ENCODE results near the gene OSBP2. TPM values are rescaled to one million over a fixed set of nuclear protein-coding genes. Genes with fewer than 3 reads are reported as not detected.
"Not testable (repeated sequence)": the region's sequence is repeated elsewhere in the genome, so short reads cannot be mapped to it uniquely, and the experiment has no call there.

The OSBP2 gene
- total RNA-seq, 2 experiments from 2014 or later, result 2.3 to 2.9 TPM

DNA sequence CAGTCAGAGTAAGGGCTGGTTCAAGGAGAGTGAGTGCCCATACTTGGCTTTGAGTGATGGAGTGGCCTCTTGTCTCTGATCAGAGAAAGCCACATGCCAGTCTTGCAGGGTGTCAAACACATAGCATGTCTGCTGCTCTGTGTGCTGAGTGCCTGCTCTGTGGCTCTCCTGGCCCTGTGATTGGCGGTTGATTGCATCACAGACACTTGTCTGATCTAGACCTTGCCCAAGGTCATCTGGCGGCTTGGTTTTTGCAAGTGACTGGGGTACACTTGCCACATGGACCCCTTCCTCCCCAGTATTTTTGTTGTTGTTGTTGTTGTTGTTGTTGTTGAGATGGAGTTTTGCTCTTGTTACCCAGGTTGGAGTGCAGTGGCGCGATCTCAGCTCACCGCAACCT is 10.3 kb downstream of the OSBP2 start:
- ChIA-PET POLR2A (interaction anchor here (0.6 to 1.2 kb wide), 2 partner anchors 11 to 904 kb away, joined by 3 read pairs; partner anchors contain the start of gene OSBP2), CTCF (interaction anchor here (1.9 to 3.7 kb wide), 2 partner anchors 50 to 70 kb away, joined by 10 to 12 read pairs; partner anchors contain the start of gene SLC35E4)
- Mint-ChIP-seq H3K4me3 (no peak overlapping the region), H3K27me3 (no peaks in the 10 kb centered on the region), H3K4me1 (ENCODE audit: low read depth) (peaks cover 20% of the 10 kb centered on the region), H3K9me3 (no peaks in the 10 kb centered on the region), H3K27ac (no peak overlapping the region), H3K36me3 (no peaks in the 10 kb centered on the region)
- DNase-seq, result no peak
- intact Hi-C loops (cut with micrococcal nuclease), result loop anchor here (5.0 kb wide), 1 partner anchor 58 kb away; no protein-coding TSS in a partner anchor

DNA sequence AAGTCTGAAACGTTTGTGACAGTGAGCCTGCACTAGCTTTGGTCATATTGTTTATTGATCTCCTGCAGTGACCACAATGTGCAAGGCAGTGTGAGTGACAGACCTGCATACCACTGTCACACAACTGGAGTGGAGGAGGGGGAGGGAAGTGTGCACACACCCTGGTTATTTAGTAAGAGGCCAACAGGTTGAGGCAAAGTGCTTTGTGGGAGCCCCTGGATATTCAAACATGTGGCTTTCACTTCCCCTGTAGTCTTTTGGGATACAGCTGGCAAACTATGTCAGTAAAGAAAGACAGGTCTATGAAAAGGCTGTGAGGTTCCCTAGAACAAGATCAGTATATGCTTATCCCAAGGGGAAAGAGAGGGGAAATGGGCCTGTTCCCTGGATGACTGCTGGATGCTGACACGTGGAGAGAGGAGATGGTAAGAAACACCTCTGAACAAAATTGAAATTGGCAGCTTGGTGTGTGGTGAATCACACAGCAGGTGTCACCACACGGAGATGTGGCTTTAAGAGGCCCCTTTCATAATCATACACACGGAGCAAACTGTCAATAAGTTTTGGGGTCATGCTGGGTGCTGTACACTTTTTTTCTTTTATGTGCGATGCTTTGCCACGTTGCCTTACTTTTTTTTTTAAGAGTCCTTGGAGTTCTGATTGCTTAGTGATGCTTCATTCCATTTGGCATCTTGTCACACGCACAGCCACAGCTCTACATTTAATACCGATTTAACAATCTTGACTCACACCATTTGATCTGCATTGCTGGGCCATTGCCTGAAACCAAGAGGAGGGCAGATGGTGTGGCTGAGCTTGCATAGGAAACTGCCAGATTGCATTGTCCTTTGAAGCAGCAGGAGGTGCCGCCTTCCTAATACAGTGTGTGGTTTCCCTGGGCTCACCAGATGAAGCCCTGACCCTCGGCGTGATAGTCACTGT is 11.3 kb downstream of the OSBP2 start:
- H3K27ac Mint-ChIP-seq, result peak overlapping the region; percentile 57
- ChIA-PET CTCF (interaction anchor here (1.9 to 3.7 kb wide), 2 partner anchors 49 to 71 kb away, joined by 10 to 12 read pairs; partner anchors contain the start of gene SLC35E4), POLR2A (interaction anchor here (0.8 to 1.2 kb wide), 3 partner anchors 12 to 36 kb away, joined by 3 to 4 read pairs (median 3); partner anchors contain the start of gene OSBP2)
- H3K9me3 Mint-ChIP-seq, result no peaks in the 10 kb centered on the region
- peak; percentile 56 for DNase-seq
- no peak overlapping the region for H3K4me3 Mint-ChIP-seq
- peaks cover 23% of the 10 kb centered on the region for H3K4me1 Mint-ChIP-seq (ENCODE audit: low read depth)
- no peaks in the 10 kb centered on the region for H3K36me3 Mint-ChIP-seq
- intact Hi-C loops (cut with micrococcal nuclease), result loop anchor here (1.0 to 5.0 kb wide), 3 partner anchors 36 to 72 kb away; no protein-coding TSS in a partner anchor
- no peaks in the 10 kb centered on the region for H3K27me3 Mint-ChIP-seq

- H3K27ac Mint-ChIP-seq, POLR2A ChIA-PET, H3K36me3 Mint-ChIP-seq, H3K9me3 Mint-ChIP-seq, H3K27me3 Mint-ChIP-seq, H3K4me3 Mint-ChIP-seq: not testable (repeated sequence)
- CTCF ChIA-PET, result interaction anchor here (1.8 kb wide), 1 partner anchor 45 kb away, joined by 7 read pairs; no protein-coding TSS in a partner anchor
- peak; percentile 42 for DNase-seq
- H3K4me1 Mint-ChIP-seq (ENCODE audit: low read depth), result peaks cover 22% of the 10 kb centered on the region
- intact Hi-C loops (cut with micrococcal nuclease), result loop anchor here (5.0 kb wide), 1 partner anchor 63 kb away; no protein-coding TSS in a partner anchor
These were observed 15.3 kb downstream of the OSBP2 start for GRCh38 chr22:30709980-30710379.

DNA sequence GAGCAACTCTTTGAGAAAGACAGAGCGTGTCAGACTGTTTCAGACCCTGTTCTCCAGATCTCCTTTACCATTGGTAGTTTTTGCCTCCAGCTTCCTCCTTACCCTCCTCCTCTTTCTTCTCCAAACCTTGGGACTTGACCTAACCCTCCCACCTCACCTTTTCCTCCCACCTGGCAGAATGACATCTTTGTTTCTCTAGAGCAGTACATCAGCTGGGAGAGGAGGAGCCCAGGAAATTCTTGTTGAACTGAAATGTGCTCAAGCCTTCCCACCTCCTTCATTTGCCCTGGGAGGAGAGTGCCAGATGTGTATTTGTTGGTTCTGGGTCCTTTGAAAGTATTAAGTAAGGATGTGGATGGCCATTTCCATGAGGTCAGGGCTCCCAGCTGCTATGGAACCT is 17.4 kb downstream of the OSBP2 start:
- H3K4me3 Mint-ChIP-seq, result no peak overlapping the region
- intact Hi-C loops (cut with micrococcal nuclease), result no loop called here
- no peak for DNase-seq
- ChIA-PET CTCF (interaction anchor here (0.7 kb wide), 1 partner anchor 21 kb away, joined by 3 read pairs; no protein-coding TSS in a partner anchor), POLR2A (no interaction called here)
- no peaks in the 10 kb centered on the region for H3K36me3 Mint-ChIP-seq
- peaks cover 5% of the 10 kb centered on the region for H3K4me1 Mint-ChIP-seq (ENCODE audit: low read depth)
- no peak overlapping the region for H3K27ac Mint-ChIP-seq
- no peaks in the 10 kb centered on the region for H3K9me3 Mint-ChIP-seq
- no peaks in the 10 kb centered on the region for H3K27me3 Mint-ChIP-seq

- Mint-ChIP-seq H3K36me3 (no peaks in the 10 kb centered on the region), H3K4me1 (ENCODE audit: low read depth) (peaks cover 13% of the 10 kb centered on the region), H3K4me3 (no peak overlapping the region), H3K27ac (no peak overlapping the region), H3K9me3 (no peaks in the 10 kb centered on the region), H3K27me3 (no peaks in the 10 kb centered on the region)
- no peak for DNase-seq
- intact Hi-C loops (cut with micrococcal nuclease), result no loop called here
- ChIA-PET POLR2A (no interaction called here), CTCF (no interaction called here)
These were observed 19.4 kb downstream of the OSBP2 start for GRCh38 chr22:30714062-30714461.

DNA sequence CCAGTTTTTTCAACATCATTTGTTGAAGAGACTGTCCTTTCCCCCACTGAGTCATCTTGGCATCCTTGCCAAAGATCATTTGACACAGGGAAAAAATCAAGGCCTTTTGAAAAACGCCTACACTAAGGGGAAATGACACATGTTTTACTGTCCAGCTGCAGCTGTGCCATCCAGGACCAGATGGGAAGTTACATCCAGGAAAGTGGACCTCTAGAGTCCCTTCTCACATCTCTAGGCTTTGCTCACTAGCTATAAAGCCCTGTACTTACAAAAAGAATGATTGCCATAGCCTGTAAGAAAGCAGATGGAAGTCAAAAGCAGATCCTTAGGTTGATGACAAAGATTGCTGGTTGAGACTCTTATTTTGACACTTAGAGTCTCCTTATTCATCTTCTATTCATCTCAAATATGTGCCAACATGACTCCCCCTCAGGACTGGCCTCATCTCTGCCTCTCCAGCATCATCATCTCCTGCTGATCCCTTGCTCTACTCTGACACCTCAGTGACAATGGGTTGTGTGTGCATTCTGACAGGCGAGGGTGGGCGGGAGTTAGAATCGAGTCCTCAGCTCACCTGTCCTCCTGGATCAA is 22.8 kb downstream of the OSBP2 start:
- no peaks in the 10 kb centered on the region for H3K9me3 Mint-ChIP-seq
- ChIA-PET CTCF (interaction anchor here (1.6 kb wide), 1 partner anchor 83 kb away, joined by 7 read pairs; no protein-coding TSS in a partner anchor), POLR2A (interaction anchor here (0.8 kb wide), 1 partner anchor 28 kb away, joined by 6 read pairs; no protein-coding TSS in a partner anchor)
- peak; percentile 60 for DNase-seq
- H3K27me3 Mint-ChIP-seq, result no peaks in the 10 kb centered on the region
- H3K27ac Mint-ChIP-seq, result no peak overlapping the region
- H3K4me1 Mint-ChIP-seq (ENCODE audit: low read depth), result peaks cover 8% of the 10 kb centered on the region
- intact Hi-C loops (cut with micrococcal nuclease), result loop anchor here (1.0 kb wide), 1 partner anchor 25 kb away; no protein-coding TSS in a partner anchor
- no peak overlapping the region for H3K4me3 Mint-ChIP-seq
- H3K36me3 Mint-ChIP-seq, result no peaks in the 10 kb centered on the region

- Mint-ChIP-seq H3K36me3 (no peaks in the 10 kb centered on the region), H3K4me1 (ENCODE audit: low read depth) (peaks cover 8% of the 10 kb centered on the region), H3K4me3 (no peak overlapping the region), H3K27me3 (no peaks in the 10 kb centered on the region), H3K27ac (no peak overlapping the region), H3K9me3 (no peaks in the 10 kb centered on the region)
- intact Hi-C loops (cut with micrococcal nuclease), result loop anchor here (1.0 kb wide), 1 partner anchor 24 kb away; no protein-coding TSS in a partner anchor
- no peak for DNase-seq
- ChIA-PET POLR2A (interaction anchor here (0.8 kb wide), 1 partner anchor 28 kb away, joined by 6 read pairs; no protein-coding TSS in a partner anchor), CTCF (interaction anchor here (1.6 kb wide), 1 partner anchor 83 kb away, joined by 7 read pairs; no protein-coding TSS in a partner anchor)
These were observed 23.3 kb downstream of the OSBP2 start for GRCh38 chr22:30717952-30718351.

- Mint-ChIP-seq H3K4me3 (no peak overlapping the region), H3K27ac (no peak overlapping the region), H3K9me3 (no peaks in the 10 kb centered on the region), H3K4me1 (ENCODE audit: low read depth) (peaks cover 8% of the 10 kb centered on the region), H3K36me3 (no peaks in the 10 kb centered on the region), H3K27me3 (no peaks in the 10 kb centered on the region)
- ChIA-PET CTCF (no interaction called here), POLR2A (interaction anchor here (0.8 kb wide), 1 partner anchor 27 kb away, joined by 6 read pairs; no protein-coding TSS in a partner anchor)
- DNase-seq, result no peak
- intact Hi-C loops (cut with micrococcal nuclease), result no loop called here
These were observed 23.8 kb downstream of the OSBP2 start for GRCh38 chr22:30718491-30718890.

GRCh38 chr22:30718938-30719337 is 24.3 kb downstream of the OSBP2 start:
- no peaks in the 10 kb centered on the region for H3K9me3 Mint-ChIP-seq
- H3K36me3 Mint-ChIP-seq, result no peaks in the 10 kb centered on the region
- intact Hi-C loops (cut with micrococcal nuclease), result no loop called here
- no peaks in the 10 kb centered on the region for H3K27me3 Mint-ChIP-seq
- no peak overlapping the region for H3K27ac Mint-ChIP-seq
- H3K4me3 Mint-ChIP-seq, result no peak overlapping the region
- no peak for DNase-seq
- H3K4me1 Mint-ChIP-seq (ENCODE audit: low read depth), result peaks cover 8% of the 10 kb centered on the region
- ChIA-PET CTCF (no interaction called here), POLR2A (no interaction called here)

DNA sequence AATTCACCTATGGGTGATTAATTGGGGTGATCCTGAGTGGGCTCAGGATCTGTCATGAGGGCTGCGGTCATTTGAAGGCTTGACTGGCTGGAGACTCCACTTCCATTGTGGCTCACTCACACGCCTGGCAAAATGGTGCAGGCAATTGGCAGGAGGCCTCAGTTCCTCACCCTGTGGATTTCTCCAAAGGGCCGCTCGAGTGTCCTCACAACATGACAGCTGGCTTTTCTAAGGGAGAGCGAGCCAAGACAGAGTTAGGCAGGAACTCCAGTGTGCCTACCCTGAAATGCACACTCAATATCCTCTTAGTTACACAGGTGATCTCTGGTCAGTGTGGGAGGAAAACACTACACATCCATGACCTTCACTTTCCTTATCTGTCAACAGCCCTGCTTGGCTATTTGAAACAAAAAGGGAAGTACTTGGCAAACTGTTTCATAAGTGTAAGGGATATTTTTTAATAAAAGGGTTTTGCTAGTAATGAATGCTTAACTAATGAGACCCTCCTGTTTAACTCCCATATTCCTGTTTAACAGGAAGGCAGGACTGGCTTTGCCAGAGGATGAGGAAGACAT is 25.7 kb downstream of the OSBP2 start:
- Mint-ChIP-seq H3K4me3 (no peak overlapping the region), H3K27me3 (no peaks in the 10 kb centered on the region), H3K27ac (no peak overlapping the region), H3K4me1 (ENCODE audit: low read depth) (peaks cover 8% of the 10 kb centered on the region), H3K36me3 (no peaks in the 10 kb centered on the region), H3K9me3 (no peaks in the 10 kb centered on the region)
- ChIA-PET POLR2A (no interaction called here), CTCF (no interaction called here)
- intact Hi-C loops (cut with micrococcal nuclease), result no loop called here
- DNase-seq, result no peak

- no peaks in the 10 kb centered on the region for H3K9me3 Mint-ChIP-seq
- H3K4me3 Mint-ChIP-seq, result no peak overlapping the region
- H3K27me3 Mint-ChIP-seq, result peaks cover 3% of the 10 kb centered on the region
- peaks cover 8% of the 10 kb centered on the region for H3K4me1 Mint-ChIP-seq (ENCODE audit: low read depth)
- intact Hi-C loops (cut with micrococcal nuclease), result no loop called here
- H3K36me3 Mint-ChIP-seq, result no peaks in the 10 kb centered on the region
- no peak for DNase-seq
- no peak overlapping the region for H3K27ac Mint-ChIP-seq
- CTCF ChIA-PET, result interaction anchor here (0.7 kb wide), 1 partner anchor 33 kb away, joined by 5 read pairs; no protein-coding TSS in a partner anchor
- POLR2A ChIA-PET, result interaction anchor here (0.6 kb wide), 1 partner anchor 73 kb away, joined by 3 read pairs; no protein-coding TSS in a partner anchor
These were observed 27.1 kb downstream of the OSBP2 start for GRCh38 chr22:30721741-30722140.
